GM23248 (cell line): Measurements from ENCODE around the gene SH3PXD2A.

Experiments used
- EZH2 ChIP-seq: fragments of 200-600 bp; sonication (generic); IDR thresholded peaks from 2 replicates; pipeline ENCODE4 v1.6.1; 2018; ENCODE audit warnings: antibody characterized with exemption, mild to moderate bottlenecking; ENCODE audit not compliant: insufficient read depth, poor library complexity, severe bottlenecking
- EZH2phosphoT487 ChIP-seq: fragments of 200-600 bp; sonication (generic); IDR thresholded peaks from 2 replicates; pipeline ENCODE4 v1.6.1; 2018; ENCODE audit warnings: antibody characterized with exemption, moderate library complexity, mild to moderate bottlenecking, low read depth; ENCODE audit not compliant: insufficient read depth

GRCh38 chr10:103787331-103787730, 68.0 kb downstream of the SH3PXD2A start:
- TF ChIP-seq EZH2phosphoT487: no peak
- no peak for TF ChIP-seq EZH2
